Measurements from ENCODE around the gene RAF1. TPM values are rescaled to one million over a fixed set of nuclear protein-coding genes. Genes with fewer than 3 reads are reported as not detected.
A peak's percentile ranks its signal among the peaks of the same experiment; 100 is the strongest.

The RAF1 gene
- total and polyA plus RNA-seq, 5 donors from 2014 or later, result 54.1 to 133 (median 68.8) TPM

DNA sequence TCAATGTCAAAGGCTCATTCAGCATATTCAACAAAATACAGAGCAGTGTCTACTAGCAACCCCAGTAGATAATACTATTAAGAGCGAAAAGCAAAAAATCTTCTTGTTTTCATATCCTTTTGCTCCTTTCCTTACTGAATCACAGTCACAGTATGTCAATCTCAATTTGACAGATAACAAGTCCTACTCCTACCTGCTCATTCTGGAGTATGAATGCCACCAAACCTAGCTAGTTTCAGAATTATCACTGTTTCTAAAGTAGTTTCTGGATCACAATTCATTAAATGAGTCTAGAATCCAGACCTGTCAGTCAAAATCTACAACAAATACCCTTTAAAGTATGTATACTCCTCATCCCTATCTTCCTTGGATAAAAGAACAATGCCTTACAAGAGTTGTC is 55.5 kb downstream of the RAF1 start:
- no peak overlapping the region for H3K4me3 Mint-ChIP-seq
- ATAC-seq (ENCODE audit: low read depth in 2 of 2), result no peak
- no peaks in the 10 kb centered on the region for H3K27me3 ChIP-seq (ENCODE audit: control insufficient read depth, insufficient read depth, low read length)
- H3K4me1 Mint-ChIP-seq, result peaks cover 25 to 42% (median 34%) of the 10 kb centered on the region in 4 donors
- no peaks in the 10 kb centered on the region for H3K9me3 Mint-ChIP-seq
- H3K4me1 ChIP-seq (ENCODE audit: control insufficient read depth, insufficient read depth, low read length, poor library complexity, severe bottlenecking), result peaks cover 16% of the 10 kb centered on the region
- H3K27ac ChIP-seq (ENCODE audit: insufficient read depth, low read length, poor library complexity, severe bottlenecking), result no peak overlapping the region
- H3K9me3 ChIP-seq (ENCODE audit: control insufficient read depth in 2 of 2, low read length in 2 of 2), result no peaks in the 10 kb centered on the region
- no peaks in the 10 kb centered on the region for H3K27me3 Mint-ChIP-seq
- peaks cover 58% of the 10 kb centered on the region for H3K36me3 ChIP-seq (ENCODE audit: control insufficient read depth, insufficient read depth, low read length)
- peaks cover 40% of the 10 kb centered on the region for H3K36me3 Mint-ChIP-seq
- H3K27ac Mint-ChIP-seq, result no peak overlapping the region
- no peak overlapping the region for H3K4me3 ChIP-seq (ENCODE audit: low read depth, low read length)
- DNase-seq, result no peak

DNA sequence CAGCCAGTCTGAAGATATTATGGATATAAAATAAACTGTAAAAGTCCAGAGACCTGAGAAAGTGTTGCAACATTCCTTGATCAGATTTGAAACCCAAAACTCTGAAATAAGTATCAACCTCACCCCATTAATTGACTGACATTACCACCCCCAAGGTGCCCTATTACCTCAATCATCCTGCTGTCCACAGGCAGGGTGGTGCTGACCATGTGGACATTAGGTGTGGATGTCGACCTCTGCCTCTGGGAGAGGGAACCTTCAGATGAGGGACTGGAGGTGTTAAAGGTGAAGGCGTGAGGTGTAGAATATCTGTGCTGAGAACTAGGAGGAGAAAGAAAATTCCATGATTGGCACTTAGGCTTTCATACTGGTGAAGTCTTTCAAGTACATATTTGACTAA is 59.9 kb downstream of the RAF1 start:
- Histone ChIP-seq H3K4me3 (ENCODE audit: low read depth, low read length) (no peak overlapping the region), H3K9me3 (ENCODE audit: control insufficient read depth in 2 of 2, low read length in 2 of 2) (no peaks in the 10 kb centered on the region), H3K27ac (ENCODE audit: insufficient read depth, low read length, poor library complexity, severe bottlenecking) (no peak overlapping the region), H3K27me3 (ENCODE audit: control insufficient read depth, insufficient read depth, low read length) (no peaks in the 10 kb centered on the region), H3K4me1 (ENCODE audit: control insufficient read depth, insufficient read depth, low read length, poor library complexity, severe bottlenecking) (peaks cover 7% of the 10 kb centered on the region), H3K36me3 (ENCODE audit: control insufficient read depth, insufficient read depth, low read length) (peaks cover 77% of the 10 kb centered on the region)
- Mint-ChIP-seq H3K4me1 (peaks cover 15 to 24% (median 19%) of the 10 kb centered on the region in 4 donors), H3K27me3 (no peaks in the 10 kb centered on the region), H3K4me3 (no peak overlapping the region), H3K9me3 (no peaks in the 10 kb centered on the region), H3K27ac (peak overlapping the region in 1 of 3 donors; percentile 83), H3K36me3 (peaks cover 45% of the 10 kb centered on the region)
- no peak for DNase-seq
- no peak for ATAC-seq (ENCODE audit: low read depth in 2 of 2)

DNA sequence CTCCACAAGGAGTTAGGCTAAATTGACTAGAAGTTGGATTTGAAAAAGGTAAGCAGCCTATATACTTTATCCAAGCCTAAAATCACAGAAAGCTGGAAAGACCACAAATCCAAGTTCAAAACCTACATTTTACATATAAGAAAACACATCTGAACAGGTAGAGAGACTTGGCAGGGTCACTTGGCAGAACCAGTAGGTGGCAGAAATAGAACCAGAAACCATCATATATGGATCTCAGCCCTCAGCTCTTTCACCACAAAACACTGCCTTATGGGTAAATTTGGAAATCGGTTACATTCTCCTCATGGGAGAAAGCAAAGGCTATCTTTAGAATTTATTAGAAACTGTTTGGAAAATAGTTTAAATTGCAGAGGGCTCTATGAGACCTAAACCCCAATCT is 62.8 kb downstream of the RAF1 start:
- H3K4me3 Mint-ChIP-seq, result no peak overlapping the region
- H3K9me3 Mint-ChIP-seq, result no peaks in the 10 kb centered on the region
- H3K36me3 ChIP-seq (ENCODE audit: control insufficient read depth, insufficient read depth, low read length), result peaks cover 86% of the 10 kb centered on the region
- no peaks in the 10 kb centered on the region for H3K27me3 ChIP-seq (ENCODE audit: control insufficient read depth, insufficient read depth, low read length)
- H3K4me3 ChIP-seq (ENCODE audit: low read depth, low read length), result no peak overlapping the region
- H3K36me3 Mint-ChIP-seq, result peaks cover 37% of the 10 kb centered on the region
- H3K27ac ChIP-seq (ENCODE audit: insufficient read depth, low read length, poor library complexity, severe bottlenecking), result no peak overlapping the region
- no peak for ATAC-seq (ENCODE audit: low read depth in 2 of 2)
- H3K27me3 Mint-ChIP-seq, result no peaks in the 10 kb centered on the region
- H3K4me1 Mint-ChIP-seq, result peaks cover 6 to 14% (median 7%) of the 10 kb centered on the region in 4 donors
- no peak for DNase-seq
- no peak overlapping the region for H3K27ac Mint-ChIP-seq
- H3K4me1 ChIP-seq (ENCODE audit: control insufficient read depth, insufficient read depth, low read length, poor library complexity, severe bottlenecking), result no peaks in the 10 kb centered on the region
- no peaks in the 10 kb centered on the region for H3K9me3 ChIP-seq (ENCODE audit: control insufficient read depth in 2 of 2, low read length in 2 of 2)

DNA sequence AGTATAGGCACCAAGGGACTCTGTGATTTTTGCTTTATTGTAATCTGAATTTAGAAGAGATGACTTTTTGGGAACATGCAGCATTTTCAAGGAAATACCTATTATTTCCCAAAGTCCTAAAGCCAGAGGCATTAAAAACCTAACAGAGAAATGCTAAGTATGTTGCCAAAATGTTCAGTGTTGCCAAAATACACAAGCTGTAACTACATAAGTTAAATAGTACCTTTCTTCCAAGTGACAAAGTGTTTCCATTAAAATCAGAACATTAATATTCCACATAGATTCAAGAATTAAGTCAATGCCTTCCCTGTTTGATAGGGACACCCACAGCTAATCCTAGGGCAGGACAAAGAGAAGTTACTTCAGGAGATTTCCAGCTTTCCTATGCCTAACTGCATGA is 65.0 kb downstream of the RAF1 start:
- Mint-ChIP-seq H3K27me3 (no peaks in the 10 kb centered on the region), H3K36me3 (peaks cover 50% of the 10 kb centered on the region), H3K4me3 (no peak overlapping the region), H3K9me3 (no peaks in the 10 kb centered on the region), H3K27ac (peak overlapping the region in 2 of 3 donors; percentile 36 to 65), H3K4me1 (peaks cover under 1 to 8% (median 4%) of the 10 kb centered on the region in 4 donors)
- no peak overlapping the region for H3K27ac ChIP-seq (ENCODE audit: insufficient read depth, low read length, poor library complexity, severe bottlenecking)
- ATAC-seq (ENCODE audit: low read depth in 2 of 2) (no peak), DNase-seq (no peak)
- no peak overlapping the region for H3K4me3 ChIP-seq (ENCODE audit: low read depth, low read length)
- H3K9me3 ChIP-seq (ENCODE audit: control insufficient read depth in 2 of 2, low read length in 2 of 2), result no peaks in the 10 kb centered on the region
- no peaks in the 10 kb centered on the region for H3K27me3 ChIP-seq (ENCODE audit: control insufficient read depth, insufficient read depth, low read length)
- no peaks in the 10 kb centered on the region for H3K4me1 ChIP-seq (ENCODE audit: control insufficient read depth, insufficient read depth, low read length, poor library complexity, severe bottlenecking)
- peaks cover 89% of the 10 kb centered on the region for H3K36me3 ChIP-seq (ENCODE audit: control insufficient read depth, insufficient read depth, low read length)

DNA sequence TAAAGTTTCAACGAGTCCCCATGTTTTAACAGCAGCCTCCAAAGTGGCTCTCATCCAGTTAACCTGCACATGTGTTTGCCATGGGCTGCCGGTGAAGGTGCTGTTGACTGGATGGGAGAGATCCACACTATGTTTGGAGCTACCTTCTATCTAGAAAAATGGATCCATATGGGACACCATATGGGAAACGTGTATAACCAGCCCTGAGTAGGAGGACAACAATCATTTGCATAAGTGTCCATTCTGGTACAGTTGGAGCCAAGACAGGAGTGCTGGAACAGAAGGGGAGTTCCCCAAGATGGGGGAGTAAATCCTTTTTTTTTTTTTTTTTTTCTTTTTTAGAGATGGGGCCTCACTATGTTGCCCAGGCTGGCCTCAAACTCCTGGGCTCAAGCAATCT is 70.4 kb downstream of the RAF1 start:
- H3K36me3 ChIP-seq (ENCODE audit: control insufficient read depth, insufficient read depth, low read length), result peaks cover 76% of the 10 kb centered on the region
- H3K9me3 Mint-ChIP-seq, result no peaks in the 10 kb centered on the region
- no peak overlapping the region for H3K4me3 ChIP-seq (ENCODE audit: low read depth, low read length)
- H3K27me3 Mint-ChIP-seq, result no peaks in the 10 kb centered on the region
- H3K4me3 Mint-ChIP-seq, result no peak overlapping the region
- peak overlapping the region in 2 of 3 donors; percentile 33 to 81 for H3K27ac Mint-ChIP-seq
- H3K27me3 ChIP-seq (ENCODE audit: control insufficient read depth, insufficient read depth, low read length), result no peaks in the 10 kb centered on the region
- H3K36me3 Mint-ChIP-seq, result peaks cover 54% of the 10 kb centered on the region
- peaks cover 0 to 5% (median 0%) of the 10 kb centered on the region in 4 donors for H3K4me1 Mint-ChIP-seq
- ATAC-seq (ENCODE audit: low read depth in 2 of 2) (no peak), DNase-seq (no peak)
- H3K9me3 ChIP-seq (ENCODE audit: control insufficient read depth in 2 of 2, low read length in 2 of 2), result no peaks in the 10 kb centered on the region
- H3K4me1 ChIP-seq (ENCODE audit: control insufficient read depth, insufficient read depth, low read length, poor library complexity, severe bottlenecking), result no peaks in the 10 kb centered on the region
- no peak overlapping the region for H3K27ac ChIP-seq (ENCODE audit: insufficient read depth, low read length, poor library complexity, severe bottlenecking)

DNA sequence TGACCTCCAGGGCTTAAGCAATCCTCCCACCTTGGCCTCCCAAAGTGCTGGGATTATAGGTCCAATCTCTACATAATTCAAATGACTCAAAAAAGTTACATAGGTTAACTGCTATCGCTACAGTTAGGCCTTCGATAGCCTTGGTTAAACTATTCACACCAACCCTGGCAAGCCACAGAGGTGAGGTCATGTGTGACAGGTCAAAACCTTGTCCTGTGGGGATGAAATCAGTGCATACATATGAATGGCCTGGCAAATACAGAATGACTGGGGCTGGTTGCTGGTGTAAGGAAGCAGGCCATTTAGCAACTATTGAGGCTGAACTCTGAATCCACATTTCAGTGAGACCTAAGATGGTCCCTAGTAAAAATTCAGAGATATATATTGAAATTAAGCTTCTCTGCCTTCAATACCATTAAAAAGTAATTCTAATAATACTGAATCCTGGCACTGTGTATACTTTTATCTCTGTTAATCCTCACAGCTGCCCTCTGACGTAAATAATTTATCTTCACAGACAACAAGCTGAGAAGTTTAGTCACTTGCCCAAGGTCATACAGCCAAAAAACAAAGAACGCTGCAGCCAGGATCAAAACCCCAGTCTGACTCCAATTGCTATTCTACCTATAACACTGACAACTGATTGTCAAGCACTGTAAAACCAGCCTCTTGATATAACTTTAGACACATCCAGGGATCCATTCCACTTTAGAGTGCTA is 71.8 kb downstream of the RAF1 start:
- Mint-ChIP-seq H3K36me3 (peaks cover 59% of the 10 kb centered on the region), H3K27ac (no peak overlapping the region)
- peaks cover 75% of the 10 kb centered on the region for H3K36me3 ChIP-seq (ENCODE audit: control insufficient read depth, insufficient read depth, low read length)

DNA sequence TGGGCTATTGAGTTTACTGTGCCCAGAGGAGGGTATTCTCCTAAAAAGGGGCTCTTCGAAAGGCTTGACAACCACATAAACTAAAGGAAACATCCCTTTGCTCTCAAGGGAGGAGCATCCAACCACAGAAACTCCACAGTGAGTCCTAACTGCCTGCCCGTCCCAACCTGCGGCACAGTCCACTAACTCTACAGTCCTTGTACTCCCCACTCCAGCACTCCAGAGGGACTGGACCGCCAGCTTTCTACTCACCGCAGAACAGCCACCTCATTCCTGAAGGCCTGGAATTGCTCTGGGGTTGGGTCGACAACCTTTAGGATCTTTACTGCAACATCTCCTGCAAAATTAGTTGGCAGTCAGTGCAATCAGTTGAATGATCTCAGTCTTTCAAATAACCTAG is 72.5 kb downstream of the RAF1 start:
- peaks cover 76% of the 10 kb centered on the region for H3K36me3 ChIP-seq (ENCODE audit: control insufficient read depth, insufficient read depth, low read length)
- H3K27me3 Mint-ChIP-seq, result no peaks in the 10 kb centered on the region
- no peaks in the 10 kb centered on the region for H3K27me3 ChIP-seq (ENCODE audit: control insufficient read depth, insufficient read depth, low read length)
- no peak overlapping the region for H3K4me3 ChIP-seq (ENCODE audit: low read depth, low read length)
- H3K9me3 Mint-ChIP-seq, result no peaks in the 10 kb centered on the region
- H3K4me3 Mint-ChIP-seq, result no peak overlapping the region
- H3K36me3 Mint-ChIP-seq, result peaks cover 55% of the 10 kb centered on the region
- DNase-seq (no peak), ATAC-seq (ENCODE audit: low read depth in 2 of 2) (no peak)
- H3K27ac Mint-ChIP-seq, result peak overlapping the region in 1 of 3 donors; percentile 32
- H3K9me3 ChIP-seq (ENCODE audit: control insufficient read depth in 2 of 2, low read length in 2 of 2), result no peaks in the 10 kb centered on the region
- H3K4me1 ChIP-seq (ENCODE audit: control insufficient read depth, insufficient read depth, low read length, poor library complexity, severe bottlenecking), result no peaks in the 10 kb centered on the region
- no peak overlapping the region for H3K27ac ChIP-seq (ENCODE audit: insufficient read depth, low read length, poor library complexity, severe bottlenecking)
- H3K4me1 Mint-ChIP-seq, result peaks cover 0 to 5% (median 0%) of the 10 kb centered on the region in 4 donors

More for the DNA sequence above, 71.8 kb downstream of the RAF1 start:
- Histone ChIP-seq H3K9me3 (ENCODE audit: control insufficient read depth in 2 of 2, low read length in 2 of 2) (no peaks in the 10 kb centered on the region), H3K27me3 (ENCODE audit: control insufficient read depth, insufficient read depth, low read length) (no peaks in the 10 kb centered on the region), H3K4me1 (ENCODE audit: control insufficient read depth, insufficient read depth, low read length, poor library complexity, severe bottlenecking) (no peaks in the 10 kb centered on the region), H3K27ac (ENCODE audit: insufficient read depth, low read length, poor library complexity, severe bottlenecking) (no peak overlapping the region), H3K4me3 (ENCODE audit: low read depth, low read length) (no peak overlapping the region)
- Mint-ChIP-seq H3K4me3 (no peak overlapping the region), H3K4me1 (peaks cover 0 to 5% (median 0%) of the 10 kb centered on the region in 4 donors), H3K9me3 (no peaks in the 10 kb centered on the region), H3K27me3 (no peaks in the 10 kb centered on the region)
- no peak for DNase-seq
- no peak for ATAC-seq (ENCODE audit: low read depth in 2 of 2)

DNA sequence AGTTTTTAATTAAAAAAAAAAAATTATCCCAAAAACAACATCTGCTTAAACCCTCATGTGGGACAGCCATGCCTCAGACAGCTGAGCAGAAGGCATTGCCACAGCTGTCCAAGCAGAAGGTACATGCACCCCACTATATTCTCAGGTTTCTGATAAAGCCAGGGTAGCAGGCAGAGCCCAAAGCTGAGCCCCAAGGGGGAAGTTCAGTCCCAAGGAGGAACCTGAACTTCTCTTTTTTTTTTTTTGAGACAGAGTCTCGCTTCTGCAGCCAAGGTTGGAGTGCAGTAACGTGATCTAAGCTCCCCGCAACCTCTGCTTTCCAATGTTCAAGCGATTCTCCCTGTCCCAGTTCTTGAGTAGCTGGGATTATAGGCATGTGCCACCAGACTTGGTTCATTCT is 73.8 kb downstream of the RAF1 start:
- Mint-ChIP-seq H3K9me3 (no peaks in the 10 kb centered on the region), H3K4me1 (peaks cover 0 to 5% (median 0%) of the 10 kb centered on the region in 4 donors), H3K27me3 (no peaks in the 10 kb centered on the region), H3K27ac (peak overlapping the region in 1 of 3 donors; percentile 52), H3K4me3 (no peak overlapping the region), H3K36me3 (peaks cover 48% of the 10 kb centered on the region)
- no peak for DNase-seq
- Histone ChIP-seq H3K27me3 (ENCODE audit: control insufficient read depth, insufficient read depth, low read length) (no peaks in the 10 kb centered on the region), H3K9me3 (ENCODE audit: control insufficient read depth in 2 of 2, low read length in 2 of 2) (no peaks in the 10 kb centered on the region), H3K4me3 (ENCODE audit: low read depth, low read length) (no peak overlapping the region), H3K4me1 (ENCODE audit: control insufficient read depth, insufficient read depth, low read length, poor library complexity, severe bottlenecking) (no peaks in the 10 kb centered on the region), H3K36me3 (ENCODE audit: control insufficient read depth, insufficient read depth, low read length) (peaks cover 79% of the 10 kb centered on the region), H3K27ac (ENCODE audit: insufficient read depth, low read length, poor library complexity, severe bottlenecking) (no peak overlapping the region)
- ATAC-seq (ENCODE audit: low read depth in 2 of 2), result no peak

Measured in CD4-positive, CD25-positive, alpha-beta regulatory T cell (primary cell).